GM12865 (cell line): ENCODE measurements around the gene SEMA6C.
A peak's percentile ranks its signal among the peaks of the same experiment; 100 is the strongest.

ENCODE experiments used
- DNase-seq: peaks from one replicate; pipeline ENCODE4 v3.0.0; 2010; ENCODE audit warnings: low read depth
- H3K4me3 ChIP-seq: 2 replicates; pipeline ENCODE4 v1.5.1; 2011; ENCODE audit warnings: mild to moderate bottlenecking, low read depth, low read length, control low read depth
- TF ChIP-seq, protein P1 (sequence below): IDR thresholded peaks from 2 replicates; pipeline ENCODE4 v1.5.1; 2011; ENCODE audit warnings: low read length, control low read depth, low read depth, inconsistent platforms; ENCODE audit not compliant: insufficient read depth; ENCODE audit errors: missing control alignments

SEMA6C gene

DNA sequence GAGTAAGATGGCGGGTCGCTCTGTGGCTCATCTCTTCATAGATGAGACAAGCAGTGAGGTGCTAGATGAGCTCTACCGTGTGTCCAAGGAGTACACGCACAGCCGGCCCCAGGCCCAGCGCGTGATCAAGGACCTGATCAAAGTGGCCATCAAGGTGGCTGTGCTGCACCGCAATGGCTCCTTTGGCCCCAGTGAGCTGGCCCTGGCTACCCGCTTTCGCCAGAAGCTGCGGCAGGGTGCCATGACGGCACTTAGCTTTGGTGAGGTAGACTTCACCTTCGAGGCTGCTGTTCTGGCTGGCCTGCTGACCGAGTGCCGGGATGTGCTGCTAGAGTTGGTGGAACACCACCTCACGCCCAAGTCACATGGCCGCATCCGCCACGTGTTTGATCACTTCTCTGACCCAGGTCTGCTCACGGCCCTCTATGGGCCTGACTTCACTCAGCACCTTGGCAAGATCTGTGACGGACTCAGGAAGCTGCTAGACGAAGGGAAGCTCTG lies 12.4 kb upstream of the SEMA6C start:
- TF ChIP-seq, protein P1, sequence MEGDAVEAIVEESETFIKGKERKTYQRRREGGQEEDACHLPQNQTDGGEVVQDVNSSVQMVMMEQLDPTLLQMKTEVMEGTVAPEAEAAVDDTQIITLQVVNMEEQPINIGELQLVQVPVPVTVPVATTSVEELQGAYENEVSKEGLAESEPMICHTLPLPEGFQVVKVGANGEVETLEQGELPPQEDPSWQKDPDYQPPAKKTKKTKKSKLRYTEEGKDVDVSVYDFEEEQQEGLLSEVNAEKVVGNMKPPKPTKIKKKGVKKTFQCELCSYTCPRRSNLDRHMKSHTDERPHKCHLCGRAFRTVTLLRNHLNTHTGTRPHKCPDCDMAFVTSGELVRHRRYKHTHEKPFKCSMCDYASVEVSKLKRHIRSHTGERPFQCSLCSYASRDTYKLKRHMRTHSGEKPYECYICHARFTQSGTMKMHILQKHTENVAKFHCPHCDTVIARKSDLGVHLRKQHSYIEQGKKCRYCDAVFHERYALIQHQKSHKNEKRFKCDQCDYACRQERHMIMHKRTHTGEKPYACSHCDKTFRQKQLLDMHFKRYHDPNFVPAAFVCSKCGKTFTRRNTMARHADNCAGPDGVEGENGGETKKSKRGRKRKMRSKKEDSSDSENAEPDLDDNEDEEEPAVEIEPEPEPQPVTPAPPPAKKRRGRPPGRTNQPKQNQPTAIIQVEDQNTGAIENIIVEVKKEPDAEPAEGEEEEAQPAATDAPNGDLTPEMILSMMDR = no peak
- DNase-seq = no peak
- no peak overlapping the region for H3K4me3 ChIP-seq

DNA sequence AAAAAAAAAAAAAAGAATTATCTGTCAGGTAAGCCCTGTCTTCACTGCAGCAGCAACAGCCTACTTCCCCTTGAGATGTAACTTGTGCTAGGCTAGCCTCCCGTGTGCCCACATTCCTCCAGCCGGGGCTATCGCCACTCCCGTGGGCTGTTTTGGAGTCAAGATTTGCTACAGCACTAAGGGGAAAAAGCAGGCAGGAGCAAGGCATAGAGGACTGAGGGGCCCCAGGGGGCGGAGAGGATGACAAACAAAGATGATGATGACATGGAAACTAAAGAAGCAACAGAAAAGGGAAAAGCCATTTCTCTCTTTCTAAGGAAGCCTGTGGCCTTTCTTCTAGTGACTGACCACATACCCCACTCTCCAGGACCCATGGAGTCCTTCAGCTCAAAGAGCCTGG lies 11.9 kb upstream of the SEMA6C start:
- DNase-seq = no peak
- no peak overlapping the region for H3K4me3 ChIP-seq
- TF ChIP-seq, protein P1 = no peak

DNA sequence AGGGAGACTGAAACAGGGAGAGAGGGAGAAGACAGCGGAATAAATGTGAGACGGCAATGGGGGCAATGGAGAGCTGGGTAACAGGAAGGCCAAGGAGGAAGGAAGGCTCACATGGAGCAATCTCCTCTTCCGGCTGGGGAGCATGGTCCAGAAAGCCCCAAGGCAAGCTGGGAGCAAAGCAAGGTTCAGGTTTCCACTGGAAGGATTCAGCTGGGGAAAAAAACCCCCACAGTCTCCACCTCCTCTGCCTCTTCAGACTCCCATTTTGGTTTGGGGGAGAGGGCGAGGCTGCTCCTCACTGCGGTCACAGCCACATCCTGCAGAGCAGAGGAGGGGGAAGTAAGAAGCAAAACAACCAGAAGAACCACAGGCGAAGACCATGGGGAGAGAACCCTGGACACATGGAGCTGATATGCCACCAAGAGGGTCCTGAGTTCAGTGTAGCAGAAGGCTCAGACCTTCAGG lies 10.7 kb upstream of the SEMA6C start:
- H3K4me3 ChIP-seq = peak overlapping the region; percentile 79
- TF ChIP-seq, protein P1 = no peak
- DNase-seq = peak; percentile 73

DNA sequence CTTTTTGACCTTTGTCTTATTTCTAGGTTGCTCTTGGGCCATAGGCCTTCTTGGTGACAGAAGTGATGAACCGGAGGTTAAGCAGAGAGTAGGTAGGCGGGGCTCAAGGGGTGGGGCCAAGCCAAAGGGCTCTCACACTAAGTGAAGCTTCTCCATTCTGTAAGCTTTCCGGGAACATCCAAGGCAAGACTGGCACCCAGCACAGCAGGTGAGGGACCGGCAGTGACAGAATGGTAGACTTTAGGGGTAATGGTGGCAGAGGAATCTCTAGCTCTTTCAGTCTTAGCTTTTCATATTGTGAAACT lies 10.0 kb upstream of the SEMA6C start, which contains the start of gene TNFAIP8L2:
TSS of gene TNFAIP8L2 (plus strand) at position 135 of the 305 bp plus-strand sequence. CDS start 2,049 bp downstream, outside the sequence.
- TF ChIP-seq, protein P1 = no peak
- peak within 1 kb of the TSS; percentile 79 for H3K4me3 ChIP-seq
- peak; percentile 82 for DNase-seq

DNA sequence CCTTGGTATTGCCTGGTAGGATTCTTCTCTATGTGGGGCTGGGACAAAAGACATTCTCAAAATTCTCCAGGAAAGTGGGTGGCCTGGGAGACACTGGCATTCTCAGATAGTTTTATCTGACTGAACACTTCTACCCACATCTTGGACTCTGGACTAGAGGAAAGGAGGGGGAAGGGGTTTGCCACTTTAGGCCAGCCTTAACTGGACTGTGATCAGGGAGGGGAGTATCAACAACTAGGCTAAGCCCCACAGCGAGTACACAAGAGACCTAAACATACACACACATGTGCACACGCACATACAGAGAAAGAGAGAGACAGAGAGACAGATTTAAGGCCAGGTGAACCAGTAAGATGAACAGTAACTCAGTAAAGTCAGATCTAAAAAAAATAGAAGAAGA lies 1.2 kb upstream of the SEMA6C start:
- no peak for DNase-seq
- no peak overlapping the region for H3K4me3 ChIP-seq
- TF ChIP-seq, protein P1 = no peak

DNA sequence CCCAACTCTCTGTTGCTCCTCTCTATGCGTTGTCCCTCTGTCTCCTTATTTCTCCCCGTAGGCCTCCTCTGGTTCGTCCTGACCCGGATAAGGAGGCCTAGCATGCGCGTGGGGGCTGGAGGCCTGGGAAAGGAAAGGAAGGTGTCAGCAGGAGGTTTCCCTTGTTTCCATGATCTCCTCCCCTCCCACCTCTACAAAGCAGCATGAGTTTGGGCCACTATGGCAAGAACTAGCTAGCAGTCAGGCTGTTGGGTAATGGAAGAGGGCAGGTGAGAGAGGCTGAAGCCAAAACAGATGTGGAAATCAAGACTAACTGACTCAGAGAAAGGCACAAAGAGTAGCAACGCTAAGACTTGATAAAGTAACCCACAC lies 687 bp upstream of the SEMA6C start:
- peak overlapping the region; percentile 55 for H3K4me3 ChIP-seq
- no peak for DNase-seq
- TF ChIP-seq, protein P1 = no peak

DNA sequence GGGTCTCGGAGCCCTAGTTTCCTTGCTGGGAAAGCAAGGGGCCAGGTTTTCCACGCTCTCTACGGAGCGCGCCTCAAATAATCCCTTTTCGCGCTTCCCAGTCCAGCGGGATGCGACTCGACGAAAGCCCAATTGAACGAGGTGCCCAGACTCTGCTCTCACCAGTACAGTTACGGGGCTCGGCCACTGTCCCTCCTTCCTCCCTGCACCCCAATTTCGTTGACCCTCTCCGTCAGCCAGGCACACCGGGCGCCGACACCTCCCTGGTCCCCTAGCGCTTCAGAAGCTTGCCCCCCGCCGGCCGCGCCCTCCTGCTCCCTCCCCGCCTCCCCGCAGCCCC lies 389 bp downstream of the SEMA6C start:
- peak overlapping the region; percentile 55 for H3K4me3 ChIP-seq
- DNase-seq = no peak
- TF ChIP-seq, protein P1 = no peak
